H9 (cell line): Measurements from ENCODE around the gene KIAA0825. TPM values are rescaled to one million over a fixed set of nuclear protein-coding genes. Genes with fewer than 3 reads are reported as not detected.
A peak's percentile ranks its signal among the peaks of the same experiment; 100 is the strongest.

Experiments
- DNase-seq: peaks from one replicate; pipeline ENCODE4 v3.0.0-alpha.2; 2017
- H2AFZ ChIP-seq: one replicate; pipeline ENCODE4 v1.6.1; 2013; ENCODE audit warnings: mild to moderate bottlenecking, low read length, control low read depth, moderate library complexity
- H2AK5ac ChIP-seq: 2 replicates; pipeline ENCODE4 v1.6.1; 2013; ENCODE audit warnings: low read length, control low read depth, mixed read lengths; ENCODE audit not compliant: insufficient read length
- H2BK120ac ChIP-seq: one replicate; pipeline ENCODE4 v1.6.1; 2013; ENCODE audit warnings: low read depth, mild to moderate bottlenecking, low read length, control low read depth, inconsistent platforms; ENCODE audit not compliant: poor library complexity, severe bottlenecking
- H2BK12ac ChIP-seq: 2 replicates; pipeline ENCODE4 v1.6.1; 2013; ENCODE audit warnings: low read length, control low read depth, mixed read lengths, low read depth; ENCODE audit not compliant: insufficient read length
- H2BK15ac ChIP-seq: 2 replicates; pipeline ENCODE4 v1.6.1; 2013; ENCODE audit warnings: low read depth, low read length, control low read depth
- H2BK20ac ChIP-seq: one replicate; pipeline ENCODE4 v1.6.1; 2013; ENCODE audit warnings: low read depth, mild to moderate bottlenecking, low read length, control low read depth, inconsistent platforms; ENCODE audit not compliant: poor library complexity, severe bottlenecking
- H2BK5ac ChIP-seq: 2 replicates; pipeline ENCODE4 v1.6.1; 2013; ENCODE audit warnings: low read length, control low read depth, mixed read lengths; ENCODE audit not compliant: insufficient read length
- H3K14ac ChIP-seq: 2 replicates; pipeline ENCODE4 v1.6.1; 2013; ENCODE audit warnings: low read length, control low read depth; ENCODE audit not compliant: insufficient read depth
- H3K18ac ChIP-seq: 2 replicates; pipeline ENCODE4 v1.6.1; 2013; ENCODE audit warnings: low read depth, mild to moderate bottlenecking, mixed read lengths, low read length, control low read depth; ENCODE audit not compliant: insufficient read length
- H3K23ac ChIP-seq: 2 replicates; pipeline ENCODE4 v1.6.1; 2013; ENCODE audit warnings: low read length, control low read depth, mixed read lengths, low read depth; ENCODE audit not compliant: insufficient read length
- H3K23me2 ChIP-seq: 2 replicates; pipeline ENCODE4 v1.6.1; 2013; ENCODE audit warnings: low read depth, mild to moderate bottlenecking, mixed read lengths, low read length, control low read depth; ENCODE audit not compliant: insufficient read length, poor library complexity, severe bottlenecking
- H3K27ac ChIP-seq: 2 replicates; pipeline ENCODE4 v1.5.1; 2013; ENCODE audit warnings: low read length, control low read depth, mixed read lengths, low read depth; ENCODE audit not compliant: insufficient read length
- H3K27me3 ChIP-seq: 2 replicates; pipeline ENCODE4 v1.6.1; 2013; ENCODE audit warnings: low read length, control low read depth, inconsistent platforms; ENCODE audit not compliant: insufficient read depth
- H3K4ac ChIP-seq: 2 replicates; pipeline ENCODE4 v1.6.1; 2013; ENCODE audit warnings: low read depth, mild to moderate bottlenecking, control low read depth, inconsistent platforms, low read length, moderate library complexity
- H3K4me1 ChIP-seq: 2 replicates; pipeline ENCODE4 v1.6.1; 2013; ENCODE audit warnings: low read length, control low read depth, inconsistent platforms; ENCODE audit not compliant: insufficient read depth
- H3K4me2 ChIP-seq: 2 replicates; pipeline ENCODE4 v1.6.1; 2013; ENCODE audit warnings: low read length, control low read depth, mixed read lengths; ENCODE audit not compliant: insufficient read length, insufficient read depth
- H3K56ac ChIP-seq: 2 replicates; pipeline ENCODE4 v1.6.1; 2013; ENCODE audit warnings: low read depth, mild to moderate bottlenecking, mixed read lengths, low read length, control low read depth; ENCODE audit not compliant: insufficient read length
- H3K79me1 ChIP-seq: 2 replicates; pipeline ENCODE4 v1.6.1; 2013; ENCODE audit warnings: low read depth, mild to moderate bottlenecking, moderate library complexity, low read length, control low read depth, inconsistent platforms; ENCODE audit not compliant: insufficient read depth, poor library complexity, severe bottlenecking
- H3K79me2 ChIP-seq: 2 replicates; pipeline ENCODE4 v1.6.1; 2013; ENCODE audit warnings: low read length, control low read depth, inconsistent platforms; ENCODE audit not compliant: insufficient read depth
- H3K9ac ChIP-seq: 2 replicates; pipeline ENCODE4 v1.6.1; 2013; ENCODE audit warnings: low read length, control low read depth, mixed read lengths; ENCODE audit not compliant: insufficient read length; ENCODE audit errors: extremely low read depth
- H3K9me3 ChIP-seq: one replicate; pipeline ENCODE4 v1.6.1; 2013; ENCODE audit warnings: low read depth, low read length, inconsistent platforms; ENCODE audit not compliant: control insufficient read depth
- H3T11ph ChIP-seq: one replicate; pipeline ENCODE4 v1.6.1; 2013; ENCODE audit warnings: mild to moderate bottlenecking, low read length, control low read depth, inconsistent platforms
- H4K20me1 ChIP-seq: one replicate; pipeline ENCODE4 v1.6.1; 2013; ENCODE audit not compliant: control insufficient read depth, insufficient read length, insufficient read depth
- H4K5ac ChIP-seq: 2 replicates; pipeline ENCODE4 v1.6.1; 2013; ENCODE audit warnings: low read depth, mild to moderate bottlenecking, mixed read lengths, low read length, control low read depth; ENCODE audit not compliant: insufficient read length
- H4K8ac ChIP-seq: replicated peaks from 2 replicates; pipeline ENCODE4 v1.6.1; 2013; ENCODE audit warnings: low read length, control low read depth, mixed read lengths, low read depth; ENCODE audit not compliant: insufficient read length
- H4K91ac ChIP-seq: 2 replicates; pipeline ENCODE4 v1.6.1; 2013; ENCODE audit warnings: low read depth, mild to moderate bottlenecking, moderate library complexity, mixed read lengths, low read length, control low read depth; ENCODE audit not compliant: insufficient read length
- H3K27ac Mint-ChIP-seq, 3 experiments: 2 replicates in 2 of 3; 3 replicates in 1 of 3; pipeline ENCODE4 v1.8.0; 2020 to 2021; ENCODE audit warnings: mixed read lengths in 3 of 3, mild to moderate bottlenecking in 1 of 3, moderate library complexity in 1 of 3
- H3K27me3 Mint-ChIP-seq: 2 replicates; pipeline ENCODE4 v1.8.0; 2021; ENCODE audit warnings: low read depth, mild to moderate bottlenecking, moderate library complexity, mixed read lengths
- H3K36me3 Mint-ChIP-seq, 3 experiments: 2 replicates in 2 of 3; 3 replicates in 1 of 3; pipeline ENCODE4 v1.8.0; 2020 to 2021; ENCODE audit warnings: low read depth in 3 of 3, mixed read lengths in 3 of 3; ENCODE audit not compliant: insufficient read depth in 1 of 3
- H3K4me1 Mint-ChIP-seq, 2 experiments: 2 replicates each; pipeline ENCODE4 v1.8.0; 2020; ENCODE audit warnings: mixed read lengths in 2 of 2
- H3K4me3 Mint-ChIP-seq, 2 experiments: 2 replicates in 1 of 2; 3 replicates in 1 of 2; pipeline ENCODE4 v1.8.0; 2020 to 2021; ENCODE audit warnings: mild to moderate bottlenecking in 2 of 2, mixed read lengths in 2 of 2, moderate library complexity in 1 of 2
- H3K9me3 Mint-ChIP-seq, 2 experiments: 2 replicates in 1 of 2; 3 replicates in 1 of 2; pipeline ENCODE4 v1.8.0; 2020; ENCODE audit warnings: mild to moderate bottlenecking in 2 of 2, mixed read lengths in 2 of 2, moderate library complexity in 1 of 2
- WGBS: extraction: QIAGEN DNeasy Blood & Tissue Kit; methylation state at CpG from one replicate; pipeline ENCODE4 v1.1.7; 2013; ENCODE audit warnings: missing lambda C conversion rate, low lambda C conversion rate, mixed read lengths; ENCODE audit not compliant: insufficient read length; ENCODE audit errors: extremely low coverage; 5-methylcytosine and 5-hydroxymethylcytosine counted together
- total RNA-seq: library from RNA; stranded (reverse); gene quantifications from 2 replicates; pipeline ENCODE4 v1.2.1, GENCODE V29; 2021
- TF ChIP-seq, protein P1 (sequence below): fragments of 200-600 bp; sonication (generic); conservative IDR thresholded peaks from 3 replicates; pipeline ENCODE4 v1.8.0; 2021; ENCODE audit warnings: antibody characterized with exemption, mild to moderate bottlenecking

KIAA0825 gene
- total RNA-seq, 1 experiment from 2014 or later = 1.8 TPM

- Histone ChIP-seq H2AFZ (no peak overlapping the region), H3K4ac (no peak overlapping the region), H3K79me1 (no peaks in the 10 kb centered on the region), H4K5ac (no peak overlapping the region), H3K79me2 (peaks cover 69% of the 10 kb centered on the region), H3K9ac (no peak overlapping the region), H4K8ac (no peak overlapping the region), H3K14ac (no peak overlapping the region), H2AK5ac (no peak overlapping the region), H3K27ac (no peak overlapping the region), H2BK5ac (no peak overlapping the region), H2BK20ac (no peak overlapping the region), H3K9me3 (no peaks in the 10 kb centered on the region), H2BK15ac (no peak overlapping the region), H2BK12ac (no peak overlapping the region), H3K4me2 (no peak overlapping the region), H3K27me3 (no peaks in the 10 kb centered on the region), H4K20me1 (no peaks in the 10 kb centered on the region), H3K23ac (no peak overlapping the region), H3K56ac (no peak overlapping the region), H3K18ac (no peak overlapping the region), H3K23me2 (no peaks in the 10 kb centered on the region), H2BK120ac (no peak overlapping the region), H3T11ph (no peak overlapping the region), H3K4me1 (0 out of 2 replicates have a peak, but pooled peaks cover 2% of the 10 kb centered on the region), H4K91ac (no peak overlapping the region)
- no peak for DNase-seq
- peak overlapping the region in 2 of 3 experiments; percentile 61 to 87; a peak in 3 of 7 replicates for H3K27ac Mint-ChIP-seq
- WGBS = no CpG with 5 or more reads among the region's 8 CpGs
- H3K4me3 Mint-ChIP-seq = no peak overlapping the region
- no peaks in the 10 kb centered on the region for H3K27me3 Mint-ChIP-seq
- TF ChIP-seq, protein P1, sequence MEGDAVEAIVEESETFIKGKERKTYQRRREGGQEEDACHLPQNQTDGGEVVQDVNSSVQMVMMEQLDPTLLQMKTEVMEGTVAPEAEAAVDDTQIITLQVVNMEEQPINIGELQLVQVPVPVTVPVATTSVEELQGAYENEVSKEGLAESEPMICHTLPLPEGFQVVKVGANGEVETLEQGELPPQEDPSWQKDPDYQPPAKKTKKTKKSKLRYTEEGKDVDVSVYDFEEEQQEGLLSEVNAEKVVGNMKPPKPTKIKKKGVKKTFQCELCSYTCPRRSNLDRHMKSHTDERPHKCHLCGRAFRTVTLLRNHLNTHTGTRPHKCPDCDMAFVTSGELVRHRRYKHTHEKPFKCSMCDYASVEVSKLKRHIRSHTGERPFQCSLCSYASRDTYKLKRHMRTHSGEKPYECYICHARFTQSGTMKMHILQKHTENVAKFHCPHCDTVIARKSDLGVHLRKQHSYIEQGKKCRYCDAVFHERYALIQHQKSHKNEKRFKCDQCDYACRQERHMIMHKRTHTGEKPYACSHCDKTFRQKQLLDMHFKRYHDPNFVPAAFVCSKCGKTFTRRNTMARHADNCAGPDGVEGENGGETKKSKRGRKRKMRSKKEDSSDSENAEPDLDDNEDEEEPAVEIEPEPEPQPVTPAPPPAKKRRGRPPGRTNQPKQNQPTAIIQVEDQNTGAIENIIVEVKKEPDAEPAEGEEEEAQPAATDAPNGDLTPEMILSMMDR = no peak
- peaks cover 86 to 94% (median 90%) of the 10 kb centered on the region in 3 experiments for H3K36me3 Mint-ChIP-seq
- H3K9me3 Mint-ChIP-seq = peaks cover 59 to 75% of the 10 kb centered on the region in 2 experiments
- peaks cover 45 to 62% of the 10 kb centered on the region in 2 experiments for H3K4me1 Mint-ChIP-seq
These were observed 271.3 kb downstream of the KIAA0825 start for GRCh38 chr5:94347130-94347529.
